Measurements from ENCODE around the gene USP9X.
"Not testable (repeated sequence)": the region's sequence is repeated elsewhere in the genome, so short reads cannot be mapped to it uniquely, and the experiment has no call there.

The USP9X gene

DNA sequence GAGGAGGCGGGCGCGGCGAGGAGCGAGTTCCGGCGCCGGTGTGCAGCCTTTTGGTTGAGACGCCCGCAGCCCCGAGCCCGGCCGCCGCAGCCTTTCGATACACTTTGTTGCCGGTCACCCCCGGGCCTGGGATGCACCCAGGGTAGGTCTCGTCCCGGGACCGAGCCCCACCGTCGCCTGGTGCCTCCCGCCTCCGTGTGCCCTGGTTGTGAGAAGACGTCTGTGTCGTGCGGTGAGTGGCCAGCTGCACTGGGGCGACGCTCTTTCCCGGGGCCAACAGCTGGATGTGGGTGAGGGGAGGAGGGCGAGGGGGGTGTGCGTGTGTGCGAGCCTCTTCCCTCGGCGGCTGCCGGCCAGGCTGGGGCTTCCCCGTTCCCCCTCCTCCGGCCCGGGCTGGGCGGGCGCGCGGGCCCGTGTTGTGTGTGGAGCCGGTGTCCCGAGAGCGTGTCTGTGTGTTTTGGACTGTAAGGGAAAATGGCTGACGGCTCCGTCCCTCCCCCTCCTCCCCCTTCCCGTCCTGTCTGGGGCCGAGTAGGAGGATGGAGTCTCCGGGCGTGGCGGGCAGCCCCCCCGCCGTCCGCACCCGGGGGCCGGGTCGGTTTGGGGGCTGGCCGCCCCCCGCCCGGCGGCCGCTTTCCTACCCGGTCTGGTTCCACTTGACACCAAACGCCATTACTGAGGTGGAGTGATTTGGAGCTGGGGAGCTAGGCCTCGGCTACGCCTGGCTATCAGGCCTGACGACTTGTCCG is 807 bp downstream of the USP9X start:
- DNase-seq = peak; percentile 87

DNA sequence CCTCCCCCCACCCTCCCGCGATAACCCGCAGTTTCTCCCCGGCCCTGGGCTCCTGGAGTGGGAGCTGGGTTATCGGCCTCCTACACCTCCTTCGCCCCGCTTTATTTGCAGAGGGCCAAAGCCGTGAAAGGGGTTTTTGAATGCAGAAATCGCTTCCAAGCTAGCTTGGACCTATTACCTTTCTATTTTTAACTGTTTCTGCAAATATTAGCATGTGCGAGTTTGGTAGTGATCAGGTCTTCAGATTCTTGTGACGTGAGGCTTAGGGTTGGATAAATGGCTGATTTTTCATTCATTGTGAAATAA is 1.3 kb downstream of the USP9X start:
- DNase-seq = no peak

DNA sequence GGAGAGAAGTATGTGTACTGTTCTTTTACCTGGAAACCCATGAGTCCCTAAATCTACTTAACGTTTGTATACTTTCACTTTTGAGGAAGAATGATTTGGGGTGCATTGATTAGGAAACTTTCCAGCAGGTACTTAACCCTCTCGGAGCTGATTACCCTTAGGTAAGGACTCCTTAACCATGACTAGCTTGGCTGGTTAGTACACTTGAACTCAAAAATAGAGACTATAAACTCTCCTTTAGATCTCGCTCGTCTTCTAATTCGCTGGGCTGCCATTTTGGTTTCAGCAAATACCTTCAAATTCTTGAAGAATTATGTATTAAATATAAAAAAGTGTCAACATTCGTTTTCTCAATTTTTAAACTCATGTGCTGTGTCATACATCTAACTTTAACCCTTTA is 2.0 kb downstream of the USP9X start:
- peak; percentile 4 for DNase-seq

DNA sequence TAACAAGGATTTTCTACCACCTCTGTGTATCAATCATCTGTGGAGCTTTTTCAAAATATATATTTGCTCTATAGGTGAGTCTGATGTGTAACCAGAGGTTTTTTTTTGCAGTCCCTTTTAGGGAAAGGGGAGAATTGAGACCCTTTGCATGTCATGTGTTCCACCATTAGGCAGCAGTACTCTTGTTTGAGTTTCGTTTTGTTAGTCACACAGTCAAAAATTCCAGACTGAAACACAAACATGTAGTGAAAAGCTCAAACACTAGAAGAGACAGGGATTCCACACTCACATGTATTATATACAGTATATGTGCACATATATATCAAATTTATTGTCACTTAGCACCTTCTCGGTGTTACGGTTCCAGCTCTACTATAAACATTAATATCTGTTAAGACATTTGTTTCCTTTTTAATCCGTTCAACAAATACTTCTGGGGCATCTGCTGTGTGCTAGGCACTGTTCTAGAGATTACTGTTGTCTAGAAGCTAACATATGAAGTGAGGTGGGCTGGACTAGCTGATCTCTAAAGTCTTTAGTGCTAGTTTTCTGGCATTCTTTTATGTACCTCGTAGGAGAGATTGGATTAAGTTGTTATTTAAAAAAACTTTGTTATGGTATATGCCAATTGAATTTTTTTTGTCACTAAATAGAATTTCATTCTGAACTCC is 5.5 kb downstream of the USP9X start:
- no peak for DNase-seq

DNA sequence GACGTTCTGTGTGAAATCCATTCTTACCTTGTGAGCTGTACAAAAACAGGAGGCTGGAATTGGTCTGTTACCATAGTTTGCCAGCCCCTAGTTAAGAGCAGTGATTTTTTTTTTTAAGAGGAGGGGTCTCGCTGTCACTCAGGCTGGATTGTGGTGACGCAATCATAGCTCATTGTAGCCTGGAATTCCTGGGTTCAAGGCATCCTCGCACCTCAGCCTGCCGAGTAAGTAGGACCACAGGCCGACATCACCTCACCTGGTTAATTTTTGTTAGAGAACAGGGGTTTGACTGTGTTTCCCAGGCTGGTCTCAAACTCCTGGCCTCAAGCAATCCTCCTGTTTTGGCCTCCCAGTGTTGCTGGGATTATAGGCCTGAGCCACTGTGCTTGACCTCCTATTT is 7.5 kb downstream of the USP9X start:
- no peak for DNase-seq

DNA sequence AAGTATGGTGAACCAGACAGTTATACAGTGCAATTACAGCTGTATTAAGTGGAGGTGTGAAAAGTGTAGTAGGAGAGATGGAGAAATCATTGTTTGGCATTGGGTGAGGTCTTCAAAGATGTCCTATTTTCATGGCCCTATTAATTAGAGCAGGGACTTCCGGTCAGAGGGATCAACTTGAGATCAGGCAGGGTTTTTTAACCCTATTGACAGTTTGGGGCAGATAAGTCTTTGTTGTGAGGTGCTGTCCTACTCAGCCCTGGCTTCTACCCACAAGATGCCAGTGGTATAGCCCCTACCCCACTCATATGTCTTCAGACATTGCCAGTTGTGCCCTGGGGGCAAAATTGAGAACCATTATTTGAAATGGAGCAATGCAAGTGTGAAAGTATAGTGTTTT is 9.9 kb downstream of the USP9X start:
- DNase-seq = no peak

DNA sequence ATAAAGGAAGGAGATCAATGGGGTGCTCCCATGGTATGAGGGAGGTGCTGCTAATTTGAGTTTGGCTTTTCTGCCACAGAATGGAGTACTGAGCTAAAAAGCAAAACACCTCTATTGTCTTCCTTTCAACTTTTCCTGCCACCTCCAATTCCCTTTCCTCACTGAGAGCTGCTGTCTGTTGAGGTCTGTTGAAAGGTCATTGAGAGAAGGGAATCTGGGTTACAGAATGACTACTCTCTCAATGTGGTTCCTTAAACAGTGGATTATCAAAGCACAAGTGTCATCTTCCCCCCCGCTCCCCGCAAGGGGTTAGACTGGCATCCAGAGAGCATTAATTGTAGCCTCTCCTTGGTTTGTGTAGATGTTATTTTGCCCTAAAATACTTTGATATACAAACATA is 10.7 kb downstream of the USP9X start:
- DNase-seq = no peak

DNA sequence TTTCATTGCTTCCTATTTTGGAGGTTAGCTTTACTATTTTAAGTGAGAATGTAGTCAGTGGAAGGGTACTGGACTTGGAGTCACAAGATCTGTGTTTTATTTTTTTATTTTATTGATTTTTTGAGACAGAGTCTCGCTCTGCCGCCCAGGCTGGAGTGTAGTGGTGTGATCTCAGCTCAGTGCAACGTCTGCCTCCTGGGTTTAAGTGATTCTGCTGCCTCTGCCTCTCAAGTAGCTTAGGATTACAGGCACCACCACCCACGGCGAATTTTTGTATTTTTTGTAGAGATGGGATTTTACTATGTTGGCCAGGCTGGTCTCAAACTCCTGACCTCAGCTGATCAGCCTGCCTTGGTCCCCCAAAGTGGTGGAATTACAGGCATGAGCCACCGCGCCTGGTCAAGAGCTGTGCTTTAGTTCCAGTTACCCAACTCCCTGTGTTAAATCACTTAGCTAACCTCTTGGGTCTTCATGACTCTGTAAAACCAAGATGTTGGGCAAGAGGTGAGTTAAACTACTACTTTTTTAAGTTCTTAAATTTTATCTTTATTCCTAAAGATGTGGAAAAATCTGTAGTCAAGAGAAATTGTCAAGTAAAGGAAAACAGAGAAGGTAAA is 11.2 kb downstream of the USP9X start:
- no peak for DNase-seq

DNA sequence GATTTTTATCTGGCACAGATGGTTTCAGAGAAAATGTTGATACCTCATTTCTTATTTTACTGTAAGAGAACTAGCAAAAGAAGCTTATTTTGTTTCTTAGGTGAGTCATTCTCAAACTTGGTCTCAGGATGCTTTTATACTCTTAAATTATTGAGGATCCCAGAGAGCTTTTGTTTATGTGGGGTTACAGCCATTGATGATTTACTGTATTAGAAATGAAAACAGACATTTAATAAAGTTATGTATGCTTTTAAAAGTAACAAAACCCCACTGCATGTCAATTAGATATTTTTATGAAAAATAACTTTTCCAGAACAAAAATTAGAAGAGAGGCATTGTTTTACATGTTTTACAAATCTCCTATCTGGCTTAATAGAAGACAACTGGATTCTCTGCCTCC is 12.1 kb downstream of the USP9X start:
- DNase-seq = no peak

DNA sequence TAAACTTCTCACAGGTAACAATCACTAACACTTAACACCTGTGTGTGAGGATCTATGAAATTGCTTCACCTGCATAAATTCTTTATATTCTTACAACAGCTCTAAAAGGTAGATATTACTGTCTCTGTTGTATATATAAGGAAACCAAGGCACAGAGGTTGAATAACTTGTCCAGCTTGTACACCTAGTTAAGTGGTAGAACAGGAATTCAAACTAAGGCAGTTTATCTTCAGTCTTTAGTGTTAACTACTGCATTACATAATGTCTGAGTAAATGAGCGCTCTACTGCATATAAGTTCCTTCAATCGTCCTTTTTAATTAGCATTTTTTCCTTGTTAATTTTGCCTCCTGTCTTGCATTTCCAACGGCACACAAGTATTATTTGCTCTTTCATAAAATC is 15.0 kb downstream of the USP9X start:
- DNase-seq = no peak

DNA sequence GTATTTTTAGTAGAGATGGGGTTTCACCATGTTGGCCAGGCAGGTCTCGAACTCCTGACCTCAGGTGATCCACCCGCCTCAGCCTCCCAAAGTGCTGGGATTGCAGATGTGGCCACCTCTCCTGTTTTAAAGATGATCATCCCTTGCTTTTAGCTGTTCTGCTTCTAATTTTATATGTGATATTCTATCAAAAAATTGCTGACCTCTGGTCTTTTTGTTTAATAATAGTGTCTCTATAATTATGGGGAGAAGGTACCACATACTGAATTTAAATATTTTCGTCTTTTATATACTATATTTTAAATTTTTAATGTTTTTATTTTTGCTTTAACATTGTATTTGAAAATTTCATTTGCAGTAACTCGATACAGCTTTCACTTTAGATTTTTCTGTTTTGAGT is 15.6 kb downstream of the USP9X start:
- DNase-seq = no peak

DNA sequence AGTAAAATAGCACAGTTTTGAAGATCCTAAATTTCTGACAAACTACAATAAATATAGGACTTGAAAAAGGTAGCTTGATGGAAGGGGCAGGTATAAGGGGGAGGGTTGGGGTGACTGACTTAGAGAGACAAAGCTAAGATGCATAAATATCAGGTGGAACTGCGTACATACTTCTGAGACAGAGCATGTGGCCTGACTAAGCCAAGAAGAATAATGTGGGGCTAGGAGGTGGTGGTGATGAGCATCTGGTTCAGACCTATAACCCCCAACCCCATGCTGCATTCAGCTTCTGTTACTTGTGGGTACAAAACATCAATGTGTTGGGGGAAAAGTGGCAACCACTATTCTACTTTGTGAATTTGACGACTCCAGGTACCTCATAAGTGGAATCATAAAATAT is 19.8 kb downstream of the USP9X start:
- DNase-seq = no peak

DNA sequence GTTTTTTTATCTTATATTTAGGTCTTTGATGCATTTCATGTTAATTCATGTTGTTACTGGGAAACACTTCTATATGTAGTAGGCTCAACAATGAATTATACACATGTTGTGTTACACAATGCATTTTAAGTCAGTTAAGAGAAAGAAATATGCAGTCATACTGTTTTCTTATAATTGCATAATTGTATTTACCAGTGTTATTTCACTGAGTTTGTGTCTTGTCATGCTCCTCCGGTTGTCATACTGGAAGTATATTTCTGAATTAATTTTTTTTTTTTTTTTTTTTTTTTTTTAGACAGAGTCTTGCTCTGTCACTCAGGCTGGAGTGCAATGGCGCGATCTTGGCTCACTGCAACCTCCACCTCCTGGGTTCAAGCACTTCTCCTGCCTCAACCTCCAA is 21.0 kb downstream of the USP9X start:
- not testable (repeated sequence) for DNase-seq

DNA sequence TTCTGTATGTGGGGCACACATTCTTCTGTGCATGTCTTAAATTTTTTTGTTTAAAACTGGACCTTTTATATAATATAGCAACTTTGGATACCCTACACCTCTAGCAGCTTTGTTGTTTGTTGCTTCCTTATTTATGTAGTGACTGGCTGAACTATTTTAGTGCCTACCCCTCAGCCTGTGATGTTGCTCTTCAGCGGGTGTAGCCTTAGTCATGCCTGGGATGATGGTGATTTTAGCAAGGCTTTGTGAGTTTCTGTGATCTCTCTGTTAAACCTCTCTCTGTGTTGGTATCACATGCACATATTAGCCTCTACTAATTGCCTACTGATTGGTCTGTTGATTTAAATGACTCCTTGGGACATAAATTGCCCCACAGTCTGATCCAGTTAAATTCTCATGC is 22.8 kb downstream of the USP9X start:
- DNase-seq = no peak

DNA sequence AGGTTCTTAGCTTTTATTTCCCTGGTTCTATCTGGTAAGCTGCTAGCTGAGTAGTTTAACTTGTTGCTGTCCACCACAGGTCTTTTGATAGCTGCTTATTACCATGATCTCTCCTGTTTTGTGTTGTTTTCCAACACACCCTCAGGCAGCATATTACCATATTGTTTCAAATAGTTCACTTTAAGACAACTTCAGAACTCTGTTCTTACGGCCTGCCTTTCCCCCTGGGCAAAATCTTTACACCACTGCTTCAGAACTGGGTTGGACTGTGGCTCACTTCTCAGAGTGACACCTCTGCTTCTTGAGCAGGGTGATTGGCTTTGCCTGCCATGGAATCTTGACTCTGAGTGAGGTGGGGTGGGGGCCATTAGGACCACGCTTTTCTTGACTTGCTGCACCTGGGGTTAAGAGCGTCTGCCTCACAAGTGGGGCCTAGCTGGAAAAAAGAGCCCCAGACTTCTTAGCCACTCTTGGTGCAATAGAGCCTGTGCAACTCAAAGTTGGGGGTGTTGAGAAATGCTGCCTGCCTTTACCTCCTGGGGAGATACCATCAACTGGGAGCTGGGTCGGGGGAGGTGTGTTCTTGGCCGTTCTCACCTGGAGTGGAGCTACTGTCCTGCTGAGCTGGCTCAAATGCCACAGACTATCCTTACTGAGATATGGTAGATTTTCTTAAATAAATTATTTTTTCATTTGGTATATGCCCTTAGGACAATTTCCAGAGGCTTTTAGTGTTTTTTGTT is 23.4 kb downstream of the USP9X start:
- DNase-seq = no peak

DNA sequence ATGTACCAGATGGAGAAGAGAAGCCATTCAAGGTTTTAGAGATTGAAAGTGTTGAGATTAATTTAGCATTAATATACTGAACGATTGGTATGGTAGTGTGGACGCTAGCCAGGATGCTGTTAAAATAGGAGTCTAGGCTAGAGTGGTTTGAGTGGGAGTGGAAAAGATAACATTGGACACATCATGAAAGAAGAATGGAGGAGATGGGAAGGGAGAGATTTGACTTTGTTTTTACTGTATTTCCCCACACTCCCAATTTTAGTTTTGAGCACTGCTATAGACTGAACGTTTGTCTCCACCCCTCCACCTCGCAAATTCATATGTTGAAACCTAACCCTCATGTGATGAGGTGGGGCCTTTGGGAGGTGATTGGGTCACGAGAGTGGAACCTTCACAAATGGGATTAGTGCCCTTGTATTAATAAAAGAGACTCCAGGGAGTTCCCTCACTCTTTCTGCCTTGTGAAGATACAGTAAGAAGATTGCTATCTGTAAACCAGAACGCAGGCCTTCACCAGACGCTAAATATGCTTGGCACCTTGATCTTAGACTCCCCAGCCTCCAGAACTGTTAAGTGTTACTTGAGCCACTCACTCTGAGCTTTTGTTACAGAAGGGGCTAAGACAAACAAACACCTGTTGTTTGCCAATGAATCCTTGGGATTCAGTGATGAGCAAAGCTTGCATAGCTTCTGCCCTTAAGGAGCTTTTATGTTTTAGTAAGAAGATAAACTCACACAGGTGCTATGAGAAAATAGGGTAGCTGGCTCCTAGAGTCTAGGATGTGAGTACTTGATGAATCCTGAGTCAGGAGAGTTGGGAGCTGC is 25.8 kb downstream of the USP9X start:
- no peak for DNase-seq

DNA sequence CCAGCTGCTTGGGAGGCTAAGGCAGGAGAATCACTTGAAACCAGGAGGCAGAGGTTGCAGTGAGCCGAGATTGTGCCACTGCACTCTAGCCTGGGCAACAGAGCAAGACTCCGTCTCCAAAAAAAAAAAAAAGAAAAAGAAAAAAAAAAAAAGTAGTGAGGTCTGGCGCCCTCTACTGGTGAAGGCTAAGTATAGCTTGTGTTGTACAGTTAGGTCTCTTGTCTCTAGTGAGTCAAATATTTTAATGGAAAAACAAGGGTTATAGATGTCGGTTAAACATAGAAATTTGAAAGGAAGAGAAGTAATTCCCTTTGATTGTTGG is 29.8 kb downstream of the USP9X start:
- not testable (repeated sequence) for DNase-seq

DNA sequence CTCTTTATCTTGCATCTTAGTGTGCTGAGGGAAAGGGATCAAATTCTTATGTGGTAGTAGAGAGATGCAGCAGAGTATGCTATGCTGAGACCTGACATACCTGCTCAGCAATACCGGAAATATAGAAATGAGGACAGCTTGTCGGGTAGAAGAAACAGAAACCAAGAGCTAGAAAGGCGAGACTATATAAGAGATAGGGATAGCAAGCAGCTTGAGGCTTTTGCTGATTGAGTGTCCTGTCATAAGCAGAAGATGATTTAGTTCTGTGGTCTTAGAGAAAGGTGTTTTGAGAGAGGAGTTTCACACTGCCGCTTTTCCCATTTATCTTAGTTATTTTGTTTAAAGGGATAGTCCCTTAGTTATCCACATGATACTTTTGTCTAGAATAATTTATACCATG is 31.7 kb downstream of the USP9X start:
- DNase-seq = no peak

DNA sequence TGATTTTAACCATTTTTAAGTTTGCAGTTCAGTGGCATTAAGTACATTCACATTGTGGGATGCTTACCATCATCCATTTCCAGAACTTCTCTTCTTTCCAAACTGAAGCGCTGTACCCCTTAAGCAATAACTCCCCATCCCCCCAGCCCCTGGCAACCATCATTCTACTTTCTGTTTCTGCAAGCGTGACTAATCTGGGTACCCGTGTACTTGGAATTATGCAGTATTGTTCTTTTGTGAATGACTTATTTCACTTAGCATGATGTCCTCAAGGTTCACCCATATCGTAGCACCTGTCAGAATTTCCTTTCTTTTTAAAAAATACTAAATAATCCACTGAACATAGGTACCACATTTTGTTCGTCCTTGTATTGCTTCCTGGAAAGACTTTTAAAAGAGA is 32.9 kb downstream of the USP9X start:
- DNase-seq = no peak

DNA sequence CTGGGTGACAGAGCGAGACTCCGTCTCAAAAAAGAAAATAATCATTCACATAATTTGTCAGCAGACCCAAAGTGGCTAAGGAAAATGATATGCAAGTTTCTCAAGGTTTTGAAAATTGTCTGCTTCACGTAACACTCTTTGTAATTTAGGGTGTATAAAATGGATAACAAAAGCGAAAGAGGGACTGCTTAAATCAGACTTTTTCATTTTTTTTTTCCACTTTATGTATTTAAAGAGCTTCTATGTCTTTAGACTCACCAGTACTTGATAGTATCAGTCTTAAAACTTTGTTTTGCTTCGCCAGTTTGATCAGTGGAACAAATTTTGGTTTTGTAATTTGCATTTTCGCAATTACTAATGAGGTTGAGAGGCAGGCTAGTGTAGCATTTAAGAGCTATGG is 34.6 kb downstream of the USP9X start:
- no peak for DNase-seq

DNA sequence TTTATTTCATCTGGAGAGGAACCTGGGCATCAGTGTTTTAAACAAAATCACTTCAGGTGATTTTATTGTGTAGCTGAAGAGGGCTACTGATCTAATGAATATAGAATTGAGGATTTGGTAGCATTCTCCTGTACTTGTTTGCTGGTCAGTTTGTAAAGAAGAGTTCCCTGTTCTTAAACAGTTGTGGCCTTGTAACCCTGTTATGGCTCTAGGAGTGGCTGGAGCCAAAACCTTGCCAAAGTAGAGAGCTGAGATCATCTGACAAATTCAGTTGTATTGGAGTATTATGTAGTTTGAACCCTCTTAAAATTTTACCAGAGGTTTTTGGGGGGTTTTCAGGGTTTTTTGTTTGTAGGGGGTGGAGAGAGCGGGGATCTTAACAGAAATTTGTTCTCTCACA is 36.5 kb downstream of the USP9X start:
- DNase-seq = no peak

DNA sequence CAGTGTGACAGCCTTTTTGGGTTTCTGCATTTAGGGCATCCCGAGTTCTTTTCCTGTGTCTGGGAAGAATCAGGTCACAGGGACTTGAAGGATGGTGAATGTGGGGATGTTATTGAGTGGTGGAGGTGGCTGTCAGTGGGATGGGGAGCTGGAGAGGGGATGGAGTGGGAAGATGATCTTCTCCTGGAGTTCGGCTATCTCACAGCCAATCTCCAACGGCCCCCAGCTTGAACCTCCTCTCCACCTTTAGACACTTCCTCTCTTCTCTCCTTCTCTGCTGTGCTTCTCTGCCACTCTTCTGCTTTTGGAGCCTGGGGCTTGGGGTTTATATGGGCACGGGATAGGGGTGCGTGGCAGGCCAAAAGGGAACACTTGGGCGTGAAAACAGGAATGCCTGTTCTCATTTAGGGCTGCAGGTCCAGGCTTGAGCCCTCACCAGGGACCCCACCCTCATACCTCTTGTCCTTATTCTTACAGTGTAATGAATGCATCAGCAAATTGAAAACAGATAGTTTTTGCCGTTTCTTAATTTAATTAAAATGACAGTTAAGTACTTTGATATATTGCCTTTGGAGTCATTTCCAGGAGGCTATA is 37.5 kb downstream of the USP9X start:
- no peak for DNase-seq
